ENCODE measurements around the gene THTPA. TPM values are rescaled to one million over a fixed set of nuclear protein-coding genes. Genes with fewer than 3 reads are reported as not detected.
A peak's percentile ranks its signal among the peaks of the same experiment; 100 is the strongest.

THTPA gene
- total and polyA plus RNA-seq, 9 donors = 8.2 to 14.2 (median 13.3) TPM

DNA sequence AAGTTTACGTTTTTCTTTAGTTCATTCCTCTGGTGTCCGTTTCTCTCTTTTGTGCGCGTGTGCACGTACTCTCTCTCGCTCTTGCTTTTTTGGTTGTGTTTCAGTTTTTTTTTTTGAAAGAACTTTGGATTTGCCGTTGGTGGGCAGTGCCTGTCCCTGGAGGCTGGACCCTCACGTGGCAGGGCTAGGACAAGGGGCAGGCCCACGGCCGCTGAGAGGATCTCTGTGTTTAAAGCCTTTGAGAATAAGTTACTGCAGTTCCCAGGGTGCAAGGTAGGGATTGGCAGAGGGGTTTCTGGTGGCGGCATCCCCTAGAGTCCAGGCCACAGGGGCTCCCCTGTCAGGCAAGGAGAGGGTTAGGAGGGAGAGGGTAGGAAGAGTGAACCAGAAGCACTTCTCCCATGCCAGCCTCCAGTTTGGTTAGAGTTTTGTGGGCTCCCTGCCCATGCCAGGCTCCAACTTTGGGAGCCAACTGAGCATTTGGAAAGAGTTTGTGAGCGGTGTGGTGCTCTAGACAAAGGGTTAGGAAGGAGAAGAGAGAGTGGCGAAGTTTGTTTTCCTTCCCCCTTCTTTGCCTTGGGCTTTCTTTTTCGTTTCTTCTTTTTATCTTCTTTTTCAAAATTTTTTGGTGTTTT lies 35.1 kb upstream of the THTPA start:
- no peak for DNase-seq
- 75% methylated on average over 6 of the region's 14 CpGs for WGBS (ENCODE audit: insufficient coverage)
- no peak overlapping the region for H3K27ac ChIP-seq (ENCODE audit: low read length)
- no peak overlapping the region for H3K4me3 ChIP-seq (ENCODE audit: low read length)
- H3K27me3 ChIP-seq (ENCODE audit: control insufficient read depth, insufficient read depth, low read length) = no peaks in the 10 kb centered on the region
- H3K36me3 ChIP-seq (ENCODE audit: control insufficient read depth, insufficient read depth, low read length) = peaks cover 2% of the 10 kb centered on the region
- H3K4me1 ChIP-seq (ENCODE audit: control insufficient read depth, insufficient read depth, low read length) = no peaks in the 10 kb centered on the region
- no peaks in the 10 kb centered on the region for H3K9me3 ChIP-seq (replicated peaks; ENCODE audit: control insufficient read depth, low read depth, low read length)

DNA sequence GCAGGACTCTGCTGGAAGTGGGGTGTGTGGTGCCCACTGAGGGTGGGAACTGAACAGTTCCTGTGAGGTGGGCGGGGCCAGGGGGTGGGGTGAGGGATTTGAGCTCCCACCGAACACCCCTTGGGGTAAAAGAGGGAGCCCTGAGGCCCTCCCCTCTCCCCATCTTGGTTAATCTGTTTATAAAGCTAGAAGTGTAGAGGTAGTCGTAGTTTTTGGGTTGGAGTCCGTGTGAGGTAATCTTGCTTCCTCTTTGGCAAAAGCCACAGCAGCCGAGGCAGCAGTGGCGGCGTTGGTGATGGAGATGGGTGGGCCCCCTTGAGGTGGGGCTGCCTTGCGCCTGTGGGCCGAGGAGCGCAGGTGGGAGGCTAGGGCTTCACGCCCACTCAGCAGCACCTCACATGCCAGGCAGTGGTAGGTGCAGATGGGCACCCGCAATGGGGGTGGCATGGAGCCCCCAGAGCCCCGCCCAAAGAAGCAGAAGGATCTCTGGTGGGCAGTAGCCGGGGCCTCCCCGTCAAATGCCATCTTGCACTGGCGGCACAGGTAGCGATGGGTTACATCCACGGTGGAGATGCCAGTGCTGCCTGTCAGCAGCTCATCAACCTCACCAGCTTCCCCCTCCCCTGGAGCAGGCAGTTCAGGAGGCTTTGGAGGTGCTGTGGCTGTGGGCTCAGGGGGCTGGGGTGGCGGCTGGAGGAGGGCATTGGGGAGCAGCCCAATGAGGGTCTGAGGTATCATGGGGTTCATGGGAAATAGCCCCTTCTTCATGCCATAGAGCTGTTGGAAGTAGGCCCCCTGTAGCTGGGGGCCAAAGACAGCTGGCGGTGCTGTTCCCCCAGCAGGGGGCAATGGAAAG lies 34.1 kb upstream of the THTPA start:
- 84% methylated on average over 12 of the region's 20 CpGs for WGBS (ENCODE audit: insufficient coverage)
- no peaks in the 10 kb centered on the region for H3K27me3 ChIP-seq (ENCODE audit: control insufficient read depth, insufficient read depth, low read length)
- no peak overlapping the region for H3K27ac ChIP-seq (ENCODE audit: low read length)
- no peaks in the 10 kb centered on the region for H3K9me3 ChIP-seq (replicated peaks; ENCODE audit: control insufficient read depth, low read depth, low read length)
- H3K4me3 ChIP-seq (ENCODE audit: low read length) = no peak overlapping the region
- no peaks in the 10 kb centered on the region for H3K4me1 ChIP-seq (ENCODE audit: control insufficient read depth, insufficient read depth, low read length)
- no peak for DNase-seq
- peaks cover 3% of the 10 kb centered on the region for H3K36me3 ChIP-seq (ENCODE audit: control insufficient read depth, insufficient read depth, low read length)

DNA sequence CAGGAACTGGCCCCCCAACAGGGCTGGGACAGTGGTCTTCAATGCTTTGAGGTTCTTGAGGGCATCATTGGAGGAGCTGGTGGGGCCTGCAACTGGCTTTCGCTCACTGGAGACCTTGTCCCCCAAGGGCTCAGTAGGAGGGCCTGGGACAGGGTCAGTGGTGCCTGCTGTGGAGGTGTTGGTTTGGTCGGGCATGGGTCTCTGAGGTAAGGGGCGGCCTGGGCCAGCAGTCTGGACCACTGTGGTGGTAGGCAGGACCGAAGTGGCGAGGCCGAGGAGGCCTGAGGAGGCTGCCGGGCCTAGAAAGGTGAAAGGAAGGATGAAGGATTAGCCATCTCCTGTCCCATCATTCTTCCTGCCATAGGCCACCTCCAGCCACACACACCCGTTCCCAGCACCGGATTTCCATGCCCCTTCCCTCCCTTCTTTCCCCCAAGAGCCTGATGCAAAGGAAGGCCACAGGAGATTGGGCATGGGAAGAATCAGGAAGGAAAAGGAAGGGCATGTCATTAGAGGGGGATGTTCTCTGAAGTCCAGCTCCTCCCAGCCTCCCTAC lies 33.4 kb upstream of the THTPA start:
- Histone ChIP-seq H3K27me3 (ENCODE audit: control insufficient read depth, insufficient read depth, low read length) (no peaks in the 10 kb centered on the region), H3K27ac (ENCODE audit: low read length) (no peak overlapping the region), H3K9me3 (replicated peaks; ENCODE audit: control insufficient read depth, low read depth, low read length) (no peaks in the 10 kb centered on the region), H3K4me3 (ENCODE audit: low read length) (no peak overlapping the region), H3K4me1 (ENCODE audit: control insufficient read depth, insufficient read depth, low read length) (no peaks in the 10 kb centered on the region), H3K36me3 (ENCODE audit: control insufficient read depth, insufficient read depth, low read length) (peaks cover 8% of the 10 kb centered on the region)
- 80% methylated on average over 3 of the region's 9 CpGs for WGBS (ENCODE audit: insufficient coverage)
- no peak for DNase-seq

DNA sequence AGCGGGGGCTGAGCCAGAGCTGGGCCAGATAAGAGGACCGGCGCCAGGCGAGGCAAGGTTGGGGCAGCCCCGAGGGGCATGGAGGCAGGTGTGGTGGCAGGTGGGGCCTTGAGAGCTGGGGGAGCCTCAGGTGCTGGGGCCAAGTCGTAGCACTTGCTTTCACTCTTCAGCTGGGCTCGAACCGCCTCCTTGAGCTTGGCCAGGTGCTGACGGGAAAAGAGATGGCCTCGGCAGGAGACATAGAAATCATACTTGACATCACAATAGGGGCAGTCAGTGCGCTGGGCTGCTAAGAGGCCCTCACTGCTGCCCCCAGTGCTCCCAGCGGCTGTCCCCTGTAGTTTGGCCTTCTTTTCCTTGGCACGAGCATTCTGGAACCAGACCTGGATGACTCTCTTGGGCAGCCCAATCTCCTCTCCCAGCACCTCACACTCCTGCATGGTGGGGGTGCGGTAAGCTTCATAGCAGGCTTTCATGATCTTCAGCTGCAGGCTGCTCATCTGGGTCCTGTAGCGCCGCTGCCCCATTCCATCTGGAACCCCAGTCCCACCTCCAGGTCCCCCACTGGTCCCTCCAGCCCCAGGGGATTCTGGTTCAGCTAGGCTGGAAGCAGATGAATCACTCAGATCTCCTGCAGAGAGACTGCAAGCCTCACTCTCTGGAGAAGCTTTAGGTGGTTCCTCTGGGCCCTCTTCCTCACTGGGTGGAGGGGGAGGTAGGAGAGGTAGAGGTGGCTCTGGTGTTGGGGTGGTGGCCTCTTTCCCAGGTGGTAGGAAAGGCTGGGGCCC lies 32.6 kb upstream of the THTPA start:
- H3K4me1 ChIP-seq (ENCODE audit: control insufficient read depth, insufficient read depth, low read length) = no peaks in the 10 kb centered on the region
- peaks cover 8% of the 10 kb centered on the region for H3K36me3 ChIP-seq (ENCODE audit: control insufficient read depth, insufficient read depth, low read length)
- DNase-seq = no peak
- H3K4me3 ChIP-seq (ENCODE audit: low read length) = no peak overlapping the region
- no peaks in the 10 kb centered on the region for H3K27me3 ChIP-seq (ENCODE audit: control insufficient read depth, insufficient read depth, low read length)
- H3K9me3 ChIP-seq (replicated peaks; ENCODE audit: control insufficient read depth, low read depth, low read length) = no peaks in the 10 kb centered on the region
- 86% methylated on average over 15 of the region's 16 CpGs for WGBS (ENCODE audit: insufficient coverage)
- no peak overlapping the region for H3K27ac ChIP-seq (ENCODE audit: low read length)

DNA sequence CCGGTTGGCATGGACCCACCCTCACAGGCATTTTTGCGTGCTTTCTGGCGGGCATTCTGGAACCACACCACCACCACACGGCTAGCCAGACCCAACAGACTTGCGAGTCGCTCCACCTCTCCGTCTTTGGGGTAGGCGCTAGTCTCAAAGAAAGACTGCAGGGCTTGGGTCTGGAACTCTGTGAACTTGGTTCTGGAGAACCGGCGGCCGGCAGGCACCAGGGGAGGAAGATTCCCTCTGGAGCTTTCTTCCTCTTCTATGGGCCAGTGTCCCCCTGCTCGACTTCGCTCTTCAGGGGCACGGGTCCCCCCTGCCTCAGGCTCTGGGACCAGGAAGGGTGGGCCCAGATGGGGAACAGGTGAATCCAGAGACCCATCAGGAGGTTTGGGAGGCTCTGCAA lies 31.1 kb upstream of the THTPA start:
- no peaks in the 10 kb centered on the region for H3K9me3 ChIP-seq (replicated peaks; ENCODE audit: control insufficient read depth, low read depth, low read length)
- H3K4me3 ChIP-seq (ENCODE audit: low read length) = no peak overlapping the region

DNA sequence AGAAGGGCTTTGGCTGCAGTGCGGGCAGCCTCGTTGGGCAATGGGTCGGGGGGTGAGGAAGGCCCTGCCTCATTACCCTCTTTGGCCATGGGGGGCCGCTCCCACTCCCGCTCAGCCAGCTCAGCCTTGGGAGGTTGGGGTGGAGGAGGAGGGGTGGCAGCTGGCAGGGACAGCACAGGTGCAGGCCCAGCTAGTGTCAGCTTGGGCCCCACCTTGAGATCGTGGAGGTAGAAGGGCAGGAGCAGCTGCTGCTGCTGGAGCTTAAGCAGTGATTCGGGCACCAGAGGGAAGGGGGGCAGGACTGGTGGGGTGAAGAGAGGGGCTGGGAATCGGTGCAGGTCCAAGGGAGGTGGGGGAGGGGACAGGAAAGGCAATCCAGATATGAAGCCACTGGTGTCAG lies 30.5 kb upstream of the THTPA start:
- DNase-seq = no peak
- WGBS (ENCODE audit: insufficient coverage) = 80% methylated on average over 7 of the region's 8 CpGs
- H3K9me3 ChIP-seq (replicated peaks; ENCODE audit: control insufficient read depth, low read depth, low read length) = no peaks in the 10 kb centered on the region

More for the DNA sequence above, 31.1 kb upstream of the THTPA start:
- no peaks in the 10 kb centered on the region for H3K27me3 ChIP-seq (ENCODE audit: control insufficient read depth, insufficient read depth, low read length)
- no peak for DNase-seq
- WGBS (ENCODE audit: insufficient coverage) = 91% methylated on average over 11 of the region's 14 CpGs
- H3K4me1 ChIP-seq (ENCODE audit: control insufficient read depth, insufficient read depth, low read length) = no peaks in the 10 kb centered on the region
- peaks cover 8% of the 10 kb centered on the region for H3K36me3 ChIP-seq (ENCODE audit: control insufficient read depth, insufficient read depth, low read length)
- no peak overlapping the region for H3K27ac ChIP-seq (ENCODE audit: low read length)

DNA sequence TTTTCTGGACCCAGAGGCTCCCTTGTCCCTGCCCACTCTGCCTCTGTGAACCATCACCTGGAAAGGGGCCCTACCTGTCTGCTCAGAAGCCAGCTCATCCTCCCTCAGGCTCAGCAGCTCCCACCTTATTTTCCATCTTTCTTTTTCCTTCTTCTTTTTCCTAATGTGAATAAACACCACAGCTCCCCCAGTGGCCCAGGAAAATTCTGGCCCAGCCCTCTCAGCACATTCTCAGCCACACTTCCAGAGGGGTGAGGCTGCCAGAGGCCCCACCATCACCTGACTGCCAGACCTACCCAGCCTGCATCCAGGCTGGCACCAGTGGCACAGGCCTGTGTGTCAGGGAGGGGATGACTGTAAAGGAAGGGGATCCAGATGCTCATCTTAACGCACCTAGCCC lies 27.5 kb upstream of the THTPA start:
- Histone ChIP-seq H3K27ac (ENCODE audit: low read length) (no peak overlapping the region), H3K4me1 (ENCODE audit: control insufficient read depth, insufficient read depth, low read length) (no peaks in the 10 kb centered on the region), H3K4me3 (ENCODE audit: low read length) (no peak overlapping the region), H3K27me3 (ENCODE audit: control insufficient read depth, insufficient read depth, low read length) (no peaks in the 10 kb centered on the region), H3K36me3 (ENCODE audit: control insufficient read depth, insufficient read depth, low read length) (peaks cover 6% of the 10 kb centered on the region), H3K9me3 (replicated peaks; ENCODE audit: control insufficient read depth, low read depth, low read length) (no peaks in the 10 kb centered on the region)
- WGBS (ENCODE audit: insufficient coverage) = 63% methylated on average over 1 of the region's 1 CpG
- DNase-seq = no peak

More for the DNA sequence above, 30.5 kb upstream of the THTPA start:
- Histone ChIP-seq H3K4me3 (ENCODE audit: low read length) (no peak overlapping the region), H3K36me3 (ENCODE audit: control insufficient read depth, insufficient read depth, low read length) (peaks cover 8% of the 10 kb centered on the region), H3K27ac (ENCODE audit: low read length) (no peak overlapping the region), H3K4me1 (ENCODE audit: control insufficient read depth, insufficient read depth, low read length) (no peaks in the 10 kb centered on the region), H3K27me3 (ENCODE audit: control insufficient read depth, insufficient read depth, low read length) (no peaks in the 10 kb centered on the region)

DNA sequence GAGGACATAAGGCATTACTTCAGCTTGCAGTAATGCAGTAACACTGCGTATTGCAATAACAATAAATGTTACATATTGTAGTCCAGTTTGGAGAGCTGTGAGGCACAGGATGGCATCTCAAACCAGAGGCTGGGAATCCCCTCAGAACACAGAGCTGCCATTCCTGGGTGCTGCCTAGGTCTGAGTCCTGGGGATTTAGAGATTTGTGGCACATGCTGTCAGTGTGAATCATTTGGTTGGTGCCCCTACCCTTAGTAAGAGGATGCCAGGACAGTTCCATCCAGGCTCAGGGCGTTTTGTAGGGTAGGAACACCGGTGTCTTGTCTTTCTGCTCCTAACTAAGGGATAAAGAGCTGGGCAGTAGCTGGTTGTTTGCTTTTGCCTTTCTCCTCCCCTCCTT lies 27.1 kb upstream of the THTPA start:
- no peak for DNase-seq
- no peaks in the 10 kb centered on the region for H3K27me3 ChIP-seq (ENCODE audit: control insufficient read depth, insufficient read depth, low read length)
- no peak overlapping the region for H3K27ac ChIP-seq (ENCODE audit: low read length)
- WGBS (ENCODE audit: insufficient coverage) = no CpG with 5 or more reads among the region's 3 CpGs
- no peak overlapping the region for H3K4me3 ChIP-seq (ENCODE audit: low read length)
- no peaks in the 10 kb centered on the region for H3K4me1 ChIP-seq (ENCODE audit: control insufficient read depth, insufficient read depth, low read length)
- H3K36me3 ChIP-seq (ENCODE audit: control insufficient read depth, insufficient read depth, low read length) = peaks cover 6% of the 10 kb centered on the region
- no peaks in the 10 kb centered on the region for H3K9me3 ChIP-seq (replicated peaks; ENCODE audit: control insufficient read depth, low read depth, low read length)

DNA sequence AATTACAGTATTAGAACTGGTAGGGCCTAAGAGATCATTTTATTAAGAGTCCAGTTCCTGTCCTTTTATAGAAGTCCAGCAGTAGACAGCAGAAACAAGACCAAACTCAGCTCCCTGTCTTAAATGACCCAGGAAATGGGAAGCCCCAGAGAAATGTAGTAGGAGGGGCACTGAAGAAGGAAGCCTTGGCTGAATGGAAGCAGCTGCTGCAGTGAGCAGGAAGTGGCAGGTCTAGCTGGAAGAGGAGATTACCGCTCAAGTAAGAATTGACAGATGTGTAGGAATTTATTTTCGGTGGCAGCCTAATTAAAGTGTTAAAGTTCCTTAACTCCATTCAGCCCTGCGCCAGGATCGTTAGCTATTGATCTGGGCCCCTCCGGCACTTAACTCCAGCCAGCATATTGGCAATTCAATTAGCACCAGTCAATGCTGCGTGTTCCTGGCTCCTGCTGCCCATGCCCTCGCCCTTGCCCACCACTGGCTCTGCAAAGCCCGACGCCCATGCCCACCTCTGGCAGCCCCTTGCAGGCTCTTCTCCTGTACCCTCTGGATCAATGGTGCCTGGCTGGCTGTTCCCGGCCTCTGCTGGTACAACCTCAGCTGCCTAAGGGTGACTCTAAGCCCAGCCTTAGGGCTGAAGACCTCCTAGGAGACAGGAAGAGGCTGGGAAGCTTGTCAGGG lies 25.6 kb upstream of the THTPA start:
- Histone ChIP-seq H3K4me1 (ENCODE audit: control insufficient read depth, insufficient read depth, low read length) (no peaks in the 10 kb centered on the region), H3K4me3 (ENCODE audit: low read length) (no peak overlapping the region), H3K27ac (ENCODE audit: low read length) (no peak overlapping the region), H3K36me3 (ENCODE audit: control insufficient read depth, insufficient read depth, low read length) (peaks cover 6% of the 10 kb centered on the region), H3K9me3 (replicated peaks; ENCODE audit: control insufficient read depth, low read depth, low read length) (no peaks in the 10 kb centered on the region), H3K27me3 (ENCODE audit: control insufficient read depth, insufficient read depth, low read length) (no peaks in the 10 kb centered on the region)
- DNase-seq = peak; percentile 44
- WGBS (ENCODE audit: insufficient coverage) = 72% methylated on average over 8 of the region's 10 CpGs
